Activated T-cell treated with anti-CD3 and anti-CD28 coated beads, Interleukin-2, amount 50 U/mL, for 1 hour (primary cell): ENCODE results near the gene HNRNPA2B1.
"Not testable (repeated sequence)": the region's sequence is repeated elsewhere in the genome, so short reads cannot be mapped to it uniquely, and the experiment has no call there.

Source experiments
- DNase-seq: peaks from one replicate; pipeline ENCODE4 v3.0.0-alpha.2; 2020

The HNRNPA2B1 gene

GRCh38 chr7:26197153-26198115, 3.1 kb downstream of the HNRNPA2B1 start:
- DNase-seq, result no peak

- DNase-seq, result no peak
These were observed 4.5 kb downstream of the HNRNPA2B1 start for GRCh38 chr7:26195867-26196657.

GRCh38 chr7:26195182-26195581, 5.4 kb downstream of the HNRNPA2B1 start:
- DNase-seq, result no peak

DNA sequence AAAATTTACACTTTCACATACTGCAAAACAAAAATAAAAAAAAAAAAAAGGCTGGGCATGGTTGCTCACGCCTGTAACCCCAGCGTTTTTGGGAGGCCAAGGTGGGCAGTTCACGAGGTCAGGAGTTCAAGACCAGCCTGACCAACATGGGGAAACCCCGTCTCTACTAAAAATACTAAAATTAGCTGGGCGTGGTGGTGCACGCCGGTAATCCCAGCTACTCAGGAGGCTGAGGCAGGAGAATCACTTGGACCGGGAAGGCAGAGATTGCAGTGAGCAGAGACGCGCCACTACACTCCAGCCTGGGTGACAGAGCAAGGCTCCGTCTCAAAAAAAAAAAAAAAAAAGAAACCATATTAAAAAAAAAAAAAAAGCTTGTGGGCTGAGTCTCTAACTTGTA, 5.8 kb downstream of the HNRNPA2B1 start:
- DNase-seq, result not testable (repeated sequence)

DNA sequence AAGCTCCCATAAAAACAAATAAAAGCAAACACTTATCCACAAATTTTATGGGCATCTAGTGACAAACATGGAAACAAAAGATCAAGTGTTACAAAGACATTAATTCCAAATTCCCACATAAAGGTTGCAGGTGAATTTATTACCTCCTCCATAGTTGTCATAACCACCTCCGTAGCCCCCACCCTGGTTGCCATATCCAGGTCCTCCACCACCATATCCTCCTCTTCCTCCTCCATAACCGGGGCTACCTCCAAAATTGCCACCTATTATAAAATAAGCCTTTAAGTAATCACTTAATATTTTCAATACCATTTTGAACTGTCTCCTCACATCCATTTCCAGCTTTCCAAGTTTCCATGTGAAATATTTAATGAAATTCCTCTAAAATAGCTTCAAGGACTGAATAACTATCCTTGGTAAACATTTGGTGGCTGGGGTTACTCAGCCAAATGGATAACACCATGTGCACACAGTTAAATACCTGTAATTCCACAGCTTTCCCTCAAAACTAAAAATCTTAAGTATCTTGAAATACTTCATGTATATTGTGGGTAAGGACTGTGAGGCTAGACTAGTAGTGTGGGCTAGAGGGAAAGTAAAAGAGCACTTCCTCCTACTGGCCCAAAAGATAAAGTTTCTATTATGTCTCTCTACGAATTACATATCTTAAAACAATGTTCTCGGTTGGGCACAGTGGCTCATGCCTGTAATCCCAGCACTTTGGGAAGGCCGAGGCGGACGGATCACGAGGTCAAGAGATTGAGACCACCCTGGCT, 6.9 kb downstream of the HNRNPA2B1 start:
- DNase-seq, result no peak

DNA sequence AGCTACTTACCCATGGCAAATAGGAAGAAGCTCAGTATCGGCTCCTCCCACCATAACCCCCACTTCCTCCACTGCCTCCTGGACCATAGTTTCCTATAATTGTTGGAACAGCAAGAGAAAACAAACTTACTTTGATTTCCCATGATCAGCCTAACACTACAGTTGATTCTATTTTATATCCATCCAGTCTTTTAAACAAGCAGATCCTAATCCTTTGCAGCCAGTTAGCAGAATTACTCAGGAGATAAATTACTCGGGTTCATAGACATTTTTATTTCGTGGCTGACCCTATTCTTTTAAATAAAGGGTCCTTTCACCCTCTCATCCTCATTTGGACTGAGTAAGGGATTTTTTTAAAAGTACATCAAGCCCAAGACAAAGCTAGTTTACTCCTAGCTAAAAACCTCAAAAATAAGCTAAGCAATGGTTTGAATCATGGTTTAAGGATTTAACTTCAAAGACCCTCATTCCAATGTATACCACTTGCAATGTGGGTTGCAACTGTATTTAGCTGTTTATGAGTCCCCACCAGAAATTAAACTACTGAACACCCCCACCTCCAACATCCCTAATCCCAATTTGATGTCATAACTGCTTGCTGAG, 8.0 kb downstream of the HNRNPA2B1 start:
- no peak for DNase-seq

DNA sequence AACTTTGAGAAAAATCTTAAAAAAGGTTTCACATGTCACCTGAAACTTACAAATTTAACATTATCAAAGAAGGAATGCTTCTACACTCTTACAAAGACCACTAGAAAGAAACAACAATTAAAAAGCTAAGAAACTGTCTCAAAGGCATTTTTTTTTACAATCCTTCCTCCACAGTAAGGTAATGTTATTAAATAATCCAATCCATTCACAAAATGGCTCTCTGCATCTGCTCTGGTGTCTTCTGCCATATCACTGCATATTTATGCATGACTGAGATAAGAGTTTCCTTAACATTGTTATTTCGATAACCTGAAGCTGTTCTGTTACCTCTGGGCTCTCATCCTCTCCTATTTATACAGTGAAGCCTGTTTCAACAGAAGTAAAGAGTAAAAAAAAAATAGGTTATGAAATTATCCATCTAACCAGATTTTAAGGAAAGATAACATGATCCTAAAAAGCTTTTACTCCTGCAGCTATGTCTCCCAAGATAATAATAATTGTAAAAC, 8.5 kb downstream of the HNRNPA2B1 start:
- DNase-seq, result no peak

- no peak for DNase-seq
These were observed 9.1 kb downstream of the HNRNPA2B1 start for GRCh38 chr7:26191233-26191973.

- no peak for DNase-seq
These were observed 10.1 kb downstream of the HNRNPA2B1 start for GRCh38 chr7:26190417-26190869.

DNA sequence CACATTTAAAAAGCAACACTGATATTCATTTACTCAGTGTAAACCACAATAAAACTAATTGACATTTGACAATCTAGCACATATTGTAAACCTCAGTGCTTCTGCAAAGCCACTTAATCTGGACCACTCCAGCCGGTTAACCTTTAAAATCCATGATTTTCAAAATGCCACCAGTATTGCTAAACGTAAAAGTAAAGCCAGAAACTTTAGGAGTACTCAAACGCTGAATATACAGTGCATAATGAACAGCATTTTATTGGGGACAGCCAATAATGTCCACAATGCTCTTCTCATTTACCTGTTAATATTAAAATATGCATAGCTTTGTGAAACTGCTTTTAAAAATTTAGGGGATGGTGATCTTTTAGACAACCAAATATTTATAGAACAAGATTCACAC, 10.8 kb downstream of the HNRNPA2B1 start:
- no peak for DNase-seq

- DNase-seq, result no peak
These were observed 11.5 kb downstream of the HNRNPA2B1 start for GRCh38 chr7:26188957-26189541.

- DNase-seq, result no peak
These were observed 12.2 kb downstream of the HNRNPA2B1 start for GRCh38 chr7:26188206-26188956.

GRCh38 chr7:26187380-26188205, 13.0 kb downstream of the HNRNPA2B1 start:
- no peak for DNase-seq

DNA sequence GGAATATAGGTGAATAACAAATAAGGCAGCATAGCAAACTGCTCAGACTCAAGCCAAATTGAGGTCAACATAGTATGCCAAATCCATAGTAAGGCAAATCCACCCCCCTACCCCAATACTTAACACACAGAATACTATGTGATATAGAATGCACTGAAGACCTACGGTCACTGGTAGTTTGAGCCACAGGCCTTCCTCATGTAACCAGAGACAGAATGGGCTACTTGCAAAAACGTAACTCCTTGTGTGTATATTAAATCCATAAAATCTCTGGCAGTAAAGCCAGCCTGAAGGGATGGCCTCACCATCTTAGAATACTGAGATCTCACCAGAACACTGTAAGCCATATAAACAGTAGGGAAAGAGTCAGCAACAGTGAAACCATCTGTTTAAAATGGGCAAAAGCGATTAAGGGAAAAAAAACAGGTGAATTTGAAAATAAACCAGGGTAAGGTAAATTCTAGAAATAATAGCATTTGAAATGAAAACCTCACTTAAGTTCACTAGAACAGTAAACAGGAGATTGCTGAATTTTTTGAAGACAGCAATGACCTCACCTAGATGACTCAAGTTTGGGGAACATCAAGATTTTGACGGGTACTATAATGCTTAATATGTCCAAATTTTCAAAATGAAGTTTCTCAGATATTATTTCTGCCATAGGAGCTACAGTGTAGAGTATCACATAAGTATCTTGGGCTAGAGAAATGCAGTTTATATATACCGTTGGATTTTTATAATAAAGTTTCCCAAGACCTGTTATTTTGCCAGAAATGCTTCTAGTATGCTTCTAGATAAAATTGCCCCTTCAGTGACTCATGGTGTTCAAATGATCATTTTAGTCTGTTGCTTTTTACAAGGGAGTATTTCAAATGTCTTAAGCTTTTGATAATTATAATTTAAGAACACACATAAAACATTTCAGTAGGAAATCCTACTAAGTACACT, 13.9 kb downstream of the HNRNPA2B1 start:
- DNase-seq, result no peak

DNA sequence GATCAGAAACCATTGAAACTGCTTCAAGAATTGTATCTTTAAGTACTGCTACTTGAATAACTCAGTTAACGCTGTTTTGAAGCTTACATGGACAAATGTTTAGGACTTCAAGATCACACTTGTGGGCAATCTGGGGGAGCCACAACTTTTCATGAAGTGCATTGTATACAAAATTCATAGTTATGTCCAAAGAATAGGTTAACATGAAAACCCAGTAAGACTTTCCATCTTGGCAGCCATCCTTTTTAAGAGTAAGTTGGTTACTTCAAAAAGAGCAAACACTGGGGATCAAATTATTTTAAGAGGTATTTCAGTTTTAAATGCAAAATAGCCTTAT, 14.7 kb downstream of the HNRNPA2B1 start:
- no peak for DNase-seq

GRCh38 chr7:26185131-26185843, 15.3 kb downstream of the HNRNPA2B1 start:
- no peak for DNase-seq

DNA sequence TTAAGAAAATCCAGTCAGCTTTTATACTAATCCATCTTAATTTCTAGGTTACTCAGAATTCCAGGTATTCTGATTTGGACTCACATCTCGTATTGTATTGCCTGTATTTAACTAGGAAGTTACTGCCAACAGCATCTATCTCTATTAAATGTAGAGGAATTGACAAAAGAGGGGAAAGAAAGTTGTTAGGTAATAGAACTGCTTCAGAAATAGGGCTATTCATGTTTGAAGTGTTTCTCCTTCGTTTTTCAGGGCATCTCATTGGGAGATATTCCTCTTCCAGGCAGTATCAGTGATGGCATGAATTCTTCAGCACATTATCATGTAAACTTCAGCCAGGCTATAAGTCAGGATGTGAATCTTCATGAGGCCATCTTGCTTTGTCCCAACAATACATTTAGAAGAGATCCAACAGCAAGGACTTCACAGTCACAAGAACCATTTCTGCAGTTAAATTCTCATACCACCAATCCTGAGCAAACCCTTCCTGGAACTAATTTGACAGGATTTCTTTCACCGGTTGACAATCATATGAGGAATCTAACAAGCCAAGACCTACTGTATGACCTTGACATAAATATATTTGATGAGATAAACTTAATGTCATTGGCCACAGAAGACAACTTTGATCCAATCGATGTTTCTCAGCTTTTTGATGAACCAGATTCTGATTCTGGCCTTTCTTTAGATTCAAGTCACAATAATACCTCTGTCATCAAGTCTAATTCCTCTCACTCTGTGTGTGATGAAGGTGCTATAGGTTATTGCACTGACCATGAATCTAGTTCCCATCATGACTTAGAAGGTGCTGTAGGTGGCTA, 16.1 kb downstream of the HNRNPA2B1 start:
- DNase-seq, result not testable (repeated sequence)
